ENCODE results near the gene TEX261.

Gene TEX261

DNA sequence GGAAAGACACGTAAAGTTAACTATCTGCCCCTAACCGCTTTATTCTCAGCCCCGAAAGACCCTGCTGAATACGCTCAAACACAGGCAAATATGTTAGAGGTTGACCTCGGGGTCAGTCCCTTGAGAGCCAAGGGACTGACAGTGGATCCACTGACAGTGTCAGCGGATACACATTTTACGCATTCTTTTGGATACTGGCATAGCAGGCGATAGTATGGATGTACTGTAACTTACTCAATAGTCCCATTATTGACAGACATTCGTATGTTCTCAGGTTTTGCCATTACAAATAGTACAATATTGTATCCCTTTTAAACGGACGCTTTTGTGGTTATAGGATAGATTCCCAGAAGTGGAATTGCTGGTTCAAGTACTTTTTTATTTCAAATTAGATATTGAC is 45.6 kb downstream of the TEX261 start:
- no peaks in the 10 kb centered on the region for H3K79me2 ChIP-seq (ENCODE audit: low read length)
- no peaks in the 10 kb centered on the region for H3F3A ChIP-seq (ENCODE audit: insufficient read depth, low read length)
- H3K27ac ChIP-seq (ENCODE audit: low read length), result no peak overlapping the region
- no peaks in the 10 kb centered on the region for H3K36me3 ChIP-seq (replicated peaks; ENCODE audit: insufficient read depth, low read length)
- no peaks in the 10 kb centered on the region for H4K20me1 ChIP-seq (ENCODE audit: insufficient read depth, low read length)
- H3K4me3 ChIP-seq (ENCODE audit: low read length), result no peak overlapping the region
- no peak for TF ChIP-seq EZH2phosphoT487 (IDR thresholded peaks at IDR 0.05; ENCODE audit: low read length)
- TF ChIP-seq, protein P1, sequence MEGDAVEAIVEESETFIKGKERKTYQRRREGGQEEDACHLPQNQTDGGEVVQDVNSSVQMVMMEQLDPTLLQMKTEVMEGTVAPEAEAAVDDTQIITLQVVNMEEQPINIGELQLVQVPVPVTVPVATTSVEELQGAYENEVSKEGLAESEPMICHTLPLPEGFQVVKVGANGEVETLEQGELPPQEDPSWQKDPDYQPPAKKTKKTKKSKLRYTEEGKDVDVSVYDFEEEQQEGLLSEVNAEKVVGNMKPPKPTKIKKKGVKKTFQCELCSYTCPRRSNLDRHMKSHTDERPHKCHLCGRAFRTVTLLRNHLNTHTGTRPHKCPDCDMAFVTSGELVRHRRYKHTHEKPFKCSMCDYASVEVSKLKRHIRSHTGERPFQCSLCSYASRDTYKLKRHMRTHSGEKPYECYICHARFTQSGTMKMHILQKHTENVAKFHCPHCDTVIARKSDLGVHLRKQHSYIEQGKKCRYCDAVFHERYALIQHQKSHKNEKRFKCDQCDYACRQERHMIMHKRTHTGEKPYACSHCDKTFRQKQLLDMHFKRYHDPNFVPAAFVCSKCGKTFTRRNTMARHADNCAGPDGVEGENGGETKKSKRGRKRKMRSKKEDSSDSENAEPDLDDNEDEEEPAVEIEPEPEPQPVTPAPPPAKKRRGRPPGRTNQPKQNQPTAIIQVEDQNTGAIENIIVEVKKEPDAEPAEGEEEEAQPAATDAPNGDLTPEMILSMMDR (IDR thresholded peaks at IDR 0.05; ENCODE audit: low read length), result no peak
- TF ChIP-seq EZH2 (optimal IDR thresholded peaks at IDR 0.05; ENCODE audit: low read depth, low read length), result no peak
- H3K4me1 ChIP-seq (ENCODE audit: low read length), result no peaks in the 10 kb centered on the region
- no peaks in the 10 kb centered on the region for H3K9me3 ChIP-seq (replicated peaks; ENCODE audit: insufficient read depth, low read length)
- H3K4me2 ChIP-seq (ENCODE audit: low read depth, low read length), result peak overlapping the region; percentile 87; the same call in 1 of the 2 replicates
- no peaks in the 10 kb centered on the region for H3K9me2 ChIP-seq (replicated peaks; ENCODE audit: insufficient read depth, low read length)
- no peak for DNase-seq
- H2AFZ ChIP-seq (ENCODE audit: low read length), result peak overlapping the region; percentile 37; the same call in 1 of the 2 replicates
- H3K27me3 ChIP-seq (replicated peaks; ENCODE audit: insufficient read depth, low read length), result peaks cover 14% of the 10 kb centered on the region
- no peak overlapping the region for H3K9ac ChIP-seq (ENCODE audit: low read length)

DNA sequence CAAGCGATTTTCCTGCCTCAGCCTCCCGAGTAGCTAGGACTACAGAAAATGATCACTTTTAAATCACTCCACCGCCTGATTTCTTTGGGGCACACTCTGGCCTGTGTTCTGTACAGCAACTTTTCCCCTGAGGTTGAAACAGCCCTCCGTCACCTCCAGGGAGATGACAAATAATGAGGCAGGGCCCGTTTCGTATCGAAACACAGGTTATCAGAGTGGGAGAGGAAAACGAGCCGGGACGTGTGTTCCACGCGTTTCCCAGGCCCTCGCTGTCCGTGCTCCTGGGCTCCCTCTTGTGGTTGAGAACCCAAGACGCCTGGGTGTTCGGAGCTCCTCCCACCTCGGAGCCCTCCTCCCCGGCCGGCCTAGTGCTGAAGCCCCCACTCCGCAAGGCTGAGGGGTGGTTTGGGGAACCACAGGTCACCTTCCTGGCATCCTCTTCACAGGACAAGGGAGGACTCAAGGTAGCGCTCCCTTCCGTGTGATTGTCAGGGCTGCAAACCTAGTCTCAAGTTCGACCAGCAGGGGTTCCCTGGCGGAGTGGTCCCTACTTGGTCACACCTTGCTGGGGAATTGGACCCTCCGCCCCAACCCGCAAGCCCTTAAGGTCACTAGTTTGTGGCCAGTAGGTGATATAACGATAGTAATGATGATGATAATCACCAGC is 46.2 kb downstream of the TEX261 start:
- Histone ChIP-seq H4K20me1 (ENCODE audit: insufficient read depth, low read length) (no peaks in the 10 kb centered on the region), H3K9me3 (replicated peaks; ENCODE audit: insufficient read depth, low read length) (no peaks in the 10 kb centered on the region), H3K4me3 (ENCODE audit: low read length) (peak overlapping the region; percentile 55), H3K4me1 (ENCODE audit: low read length) (no peaks in the 10 kb centered on the region), H3K4me2 (ENCODE audit: low read depth, low read length) (peak overlapping the region; percentile 87), H3K9me2 (replicated peaks; ENCODE audit: insufficient read depth, low read length) (no peaks in the 10 kb centered on the region), H3K36me3 (replicated peaks; ENCODE audit: insufficient read depth, low read length) (no peaks in the 10 kb centered on the region), H3K27ac (ENCODE audit: low read length) (no peak overlapping the region), H3K9ac (ENCODE audit: low read length) (no peak overlapping the region), H3K79me2 (ENCODE audit: low read length) (no peaks in the 10 kb centered on the region), H3F3A (ENCODE audit: insufficient read depth, low read length) (no peaks in the 10 kb centered on the region), H3K27me3 (replicated peaks; ENCODE audit: insufficient read depth, low read length) (peaks cover 11% of the 10 kb centered on the region), H2AFZ (ENCODE audit: low read length) (peak overlapping the region; percentile 57)
- TF ChIP-seq EZH2 (optimal IDR thresholded peaks at IDR 0.05; ENCODE audit: low read depth, low read length) (no peak), EZH2phosphoT487 (IDR thresholded peaks at IDR 0.05; ENCODE audit: low read length) (no peak)
- TF ChIP-seq, protein P1 (IDR thresholded peaks at IDR 0.05; ENCODE audit: low read length), result peak; percentile 85
- peak; percentile 57 for DNase-seq

DNA sequence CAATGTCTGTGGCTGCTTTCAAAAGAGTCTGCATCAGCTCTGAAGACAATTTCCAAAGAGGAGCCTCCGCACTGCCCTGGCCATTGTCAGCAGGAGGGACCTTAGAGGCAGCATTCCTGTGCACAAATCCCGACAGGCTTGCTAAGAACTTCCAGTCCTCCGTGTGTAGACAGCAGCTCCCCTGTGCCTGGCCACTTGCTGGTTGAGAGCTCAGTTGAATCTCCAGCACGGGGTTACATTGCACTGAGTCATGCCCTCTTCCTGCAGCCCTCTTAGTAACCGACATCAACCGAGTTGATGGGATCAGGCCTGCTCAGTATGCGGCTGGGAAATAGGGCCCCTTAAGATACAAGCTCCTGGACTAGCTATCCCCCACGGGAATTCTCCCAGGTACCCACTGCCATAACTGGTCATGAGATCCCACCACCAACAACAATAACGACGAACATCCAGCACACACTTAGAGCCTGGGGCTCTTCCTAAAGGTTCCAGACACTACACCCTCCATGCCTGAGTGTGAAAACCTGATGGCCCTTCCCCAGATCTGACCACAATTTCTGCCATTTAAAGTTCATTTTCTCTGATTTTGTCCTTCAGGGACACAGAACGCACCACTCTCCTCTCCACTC is 47.0 kb downstream of the TEX261 start:
- H3K36me3 ChIP-seq (replicated peaks; ENCODE audit: insufficient read depth, low read length), result no peaks in the 10 kb centered on the region
- no peaks in the 10 kb centered on the region for H3F3A ChIP-seq (ENCODE audit: insufficient read depth, low read length)
- H4K20me1 ChIP-seq (ENCODE audit: insufficient read depth, low read length), result no peaks in the 10 kb centered on the region
- no peak for TF ChIP-seq EZH2 (optimal IDR thresholded peaks at IDR 0.05; ENCODE audit: low read depth, low read length)
- TF ChIP-seq, protein P1 (IDR thresholded peaks at IDR 0.05; ENCODE audit: low read length), result no peak
- TF ChIP-seq EZH2phosphoT487 (IDR thresholded peaks at IDR 0.05; ENCODE audit: low read length), result no peak
- H3K4me3 ChIP-seq (ENCODE audit: low read length), result peak overlapping the region; percentile 55; the same call in 1 of the 2 replicates
- DNase-seq, result no peak
- peaks cover 10% of the 10 kb centered on the region for H3K27me3 ChIP-seq (replicated peaks; ENCODE audit: insufficient read depth, low read length)
- H3K27ac ChIP-seq (ENCODE audit: low read length), result no peak overlapping the region
- H3K9me2 ChIP-seq (replicated peaks; ENCODE audit: insufficient read depth, low read length), result no peaks in the 10 kb centered on the region
- H3K4me2 ChIP-seq (ENCODE audit: low read depth, low read length), result peak overlapping the region; percentile 87; the same call in 1 of the 2 replicates
- H3K4me1 ChIP-seq (ENCODE audit: low read length), result no peaks in the 10 kb centered on the region
- H3K79me2 ChIP-seq (ENCODE audit: low read length), result no peaks in the 10 kb centered on the region
- H2AFZ ChIP-seq (ENCODE audit: low read length), result peak overlapping the region; percentile 57
- H3K9ac ChIP-seq (ENCODE audit: low read length), result no peak overlapping the region
- H3K9me3 ChIP-seq (replicated peaks; ENCODE audit: insufficient read depth, low read length), result no peaks in the 10 kb centered on the region
